GOT3 (cell line): Measurements from ENCODE around the gene KRTAP20-3.

Experiments used
- DNase-seq: peaks from one replicate; lab custom pipeline; 2025; ENCODE audit warnings: mixed read lengths; lab: John Stamatoyannopoulos, UW

KRTAP20-3 gene

DNA sequence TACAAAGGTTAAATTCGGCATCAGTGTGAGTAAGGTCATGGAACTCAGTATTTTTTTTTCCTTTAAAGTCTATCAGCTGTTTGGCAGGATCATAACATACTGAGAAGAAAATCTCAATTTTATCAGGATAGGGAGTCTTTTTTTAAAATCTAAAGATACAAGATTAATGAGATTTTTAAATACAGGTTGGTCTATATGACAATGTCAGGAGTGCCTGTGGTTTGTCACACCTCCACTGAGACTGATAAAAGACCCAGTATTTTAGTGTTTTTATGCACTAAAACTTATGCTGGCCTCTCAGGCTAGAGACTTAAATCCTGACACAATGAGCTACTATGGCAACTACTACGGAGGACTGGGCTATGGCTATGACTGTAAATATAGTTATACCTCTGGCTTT, at the start of gene KRTAP20-3:
Gene KRTAP20-3, plus strand, starts transcription at position 301 of the 400 bp plus-strand sequence.
- DNase-seq = no peak

DNA sequence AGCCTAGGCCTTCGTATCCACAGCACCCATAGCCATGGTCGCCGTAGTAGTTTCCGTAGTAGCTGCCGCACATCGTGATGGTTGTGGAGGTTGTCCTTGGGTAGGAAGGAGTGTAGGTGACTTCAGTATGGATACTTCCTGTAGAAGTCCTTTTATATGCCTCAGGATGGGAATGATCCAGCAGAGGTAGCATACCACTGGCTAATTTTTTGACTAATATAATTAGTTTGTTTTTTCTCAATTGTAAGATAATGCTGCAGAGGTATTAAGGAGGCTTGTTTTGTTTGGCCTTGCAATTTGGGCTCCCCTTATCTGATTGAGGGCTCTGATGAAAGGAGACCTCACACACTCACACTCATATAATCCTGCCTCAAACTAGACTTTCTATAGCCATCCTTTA, 43.9 kb upstream of the KRTAP20-3 start, which contains the start of gene KRTAP6-2:
Gene KRTAP6-2, minus strand, starts transcription at position 101 of the 400 bp plus-strand sequence. Its CDS starts 28 bp downstream, at position 73.
- DNase-seq = no peak

DNA sequence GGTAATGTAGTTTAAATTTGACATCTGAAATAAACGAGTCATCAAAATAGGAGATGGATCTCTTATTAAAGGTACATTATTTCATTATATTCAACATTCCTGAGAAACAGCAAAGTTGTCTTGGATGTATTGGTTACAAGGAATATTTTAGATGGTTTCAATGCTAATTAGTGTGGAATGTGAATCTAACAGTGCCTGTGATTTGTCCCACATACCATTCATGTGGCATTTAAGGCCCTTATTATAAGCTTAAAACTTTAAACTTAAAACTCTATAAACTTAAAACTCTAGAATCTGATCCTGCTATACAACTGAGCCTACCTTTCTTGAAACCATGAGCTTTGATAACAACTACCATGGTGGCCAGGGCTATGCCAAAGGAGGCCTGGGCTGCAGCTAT, 41.9 kb upstream of the KRTAP20-3 start, which contains the start of gene KRTAP22-1:
Gene KRTAP22-1, plus strand, starts transcription at position 301 of the 400 bp plus-strand sequence.
- no peak for DNase-seq

DNA sequence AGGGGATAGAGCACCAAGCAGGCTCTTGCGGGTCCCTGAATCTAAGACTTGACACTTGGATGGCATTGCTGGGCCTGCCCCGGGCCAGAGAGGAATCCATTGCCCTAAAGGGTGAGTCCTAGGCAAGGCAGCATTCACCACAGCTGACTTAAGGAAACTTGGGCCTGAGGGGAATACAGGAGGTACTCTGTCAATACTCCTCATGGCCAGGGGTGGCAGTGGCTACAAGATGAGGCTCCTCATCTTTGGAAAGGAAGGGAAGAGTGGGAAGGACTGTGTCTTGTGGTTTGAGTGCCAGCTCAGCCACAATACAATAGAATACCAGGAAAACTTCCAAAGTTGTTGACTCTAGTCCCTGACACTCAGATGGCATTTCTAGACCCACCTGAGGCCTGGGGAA, 36.7 kb upstream of the KRTAP20-3 start:
- no peak for DNase-seq

DNA sequence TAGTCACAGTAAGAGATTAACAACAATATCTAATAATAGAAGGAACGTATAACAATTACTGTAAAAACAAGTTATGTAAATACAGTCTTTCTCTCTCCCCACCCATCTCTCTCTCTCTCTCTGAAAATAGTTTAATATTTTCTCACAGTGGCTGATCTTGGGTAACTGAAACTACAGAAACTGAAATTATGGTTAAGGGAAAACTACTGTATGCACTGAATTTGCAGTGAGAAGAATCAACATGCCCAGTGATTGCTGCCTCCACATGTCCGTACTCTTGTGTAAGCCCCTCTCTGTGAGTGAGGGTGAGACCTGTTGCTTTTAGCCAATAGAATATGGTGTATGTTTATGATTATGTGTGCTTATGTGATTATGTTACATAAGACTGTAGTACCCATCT, 30.5 kb upstream of the KRTAP20-3 start:
- no peak for DNase-seq

DNA sequence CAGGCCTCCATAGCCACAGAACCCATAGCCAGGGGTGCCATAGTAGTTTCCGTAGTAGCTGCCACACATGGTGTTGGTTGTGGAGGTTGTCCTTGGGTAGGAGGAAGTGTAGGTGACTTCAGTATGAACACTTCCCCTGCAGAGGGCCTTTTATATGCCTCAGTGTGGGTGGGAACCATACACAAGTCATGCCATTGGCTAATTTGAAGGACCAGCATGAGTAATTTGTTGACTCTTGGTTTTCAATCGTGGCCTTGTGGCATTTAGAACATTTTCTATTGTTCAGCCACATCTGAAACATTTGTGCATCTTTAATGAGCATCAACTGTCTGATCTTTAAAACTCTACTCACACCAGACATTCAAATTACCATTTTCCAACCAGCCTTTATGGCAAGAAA, 28.8 kb upstream of the KRTAP20-3 start, which contains the start of gene KRTAP6-1:
Gene KRTAP6-1, minus strand, starts transcription at position 95 of the 400 bp plus-strand sequence. Its CDS starts 26 bp downstream, at position 69.
- DNase-seq = no peak

DNA sequence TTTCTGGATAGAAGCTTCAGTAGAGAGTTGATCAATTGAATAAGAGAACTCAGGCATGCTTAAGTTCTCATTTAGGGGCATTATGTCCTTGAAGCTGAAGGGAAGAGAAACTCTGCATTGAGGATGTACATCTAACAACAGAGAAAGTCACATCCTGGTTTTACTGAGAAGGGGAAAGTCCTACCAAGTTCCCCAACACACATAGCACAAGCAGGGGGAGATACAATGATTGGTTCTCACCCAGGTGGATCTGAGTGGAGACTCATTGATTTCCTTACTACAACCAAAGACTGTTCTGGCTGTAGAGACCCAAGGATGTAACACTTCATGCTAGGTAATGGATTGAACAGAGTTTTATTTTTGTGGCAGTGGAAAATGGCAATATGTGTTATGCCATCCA, 27.5 kb upstream of the KRTAP20-3 start:
- no peak for DNase-seq

DNA sequence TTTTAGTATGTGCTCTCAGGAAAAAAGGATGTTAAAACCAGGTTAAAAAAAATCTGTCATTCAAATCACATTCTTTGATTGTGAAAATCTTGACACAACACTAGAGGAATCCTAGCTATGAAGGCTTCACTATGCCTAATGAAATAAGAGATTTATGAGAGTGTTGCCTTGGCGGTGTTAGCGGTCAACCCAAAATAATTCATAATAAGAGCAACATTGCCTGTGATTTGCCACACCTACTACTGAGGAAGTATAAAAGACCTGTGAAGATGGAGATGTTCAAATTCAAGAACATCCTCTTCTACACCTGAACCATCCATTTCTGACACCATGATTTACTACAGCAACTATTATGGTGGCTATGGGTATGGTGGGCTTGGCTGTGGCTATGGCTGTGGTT, 26.5 kb upstream of the KRTAP20-3 start, which contains the start of gene KRTAP20-1:
Gene KRTAP20-1, plus strand, starts transcription at position 301 of the 400 bp plus-strand sequence. Its CDS starts 30 bp downstream, at position 331.
- no peak for DNase-seq

DNA sequence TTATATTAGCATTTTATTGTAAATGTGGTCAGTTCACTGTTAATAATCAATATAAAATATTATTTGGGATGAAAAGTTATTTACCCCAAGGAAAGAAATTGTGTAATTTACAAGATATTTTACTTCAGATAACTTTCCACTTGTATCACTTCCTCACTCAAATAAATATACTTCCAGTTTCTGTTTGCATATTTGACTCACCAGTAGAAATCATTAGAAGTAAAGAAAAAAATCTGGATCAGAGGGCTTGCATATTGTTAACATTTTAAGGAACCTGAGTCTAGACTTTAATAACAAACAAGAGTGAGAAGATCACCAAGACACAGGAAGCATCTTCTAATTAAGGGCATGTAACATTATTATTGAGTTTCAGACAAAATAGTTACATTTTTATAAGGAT, 22.6 kb upstream of the KRTAP20-3 start:
- DNase-seq = no peak

DNA sequence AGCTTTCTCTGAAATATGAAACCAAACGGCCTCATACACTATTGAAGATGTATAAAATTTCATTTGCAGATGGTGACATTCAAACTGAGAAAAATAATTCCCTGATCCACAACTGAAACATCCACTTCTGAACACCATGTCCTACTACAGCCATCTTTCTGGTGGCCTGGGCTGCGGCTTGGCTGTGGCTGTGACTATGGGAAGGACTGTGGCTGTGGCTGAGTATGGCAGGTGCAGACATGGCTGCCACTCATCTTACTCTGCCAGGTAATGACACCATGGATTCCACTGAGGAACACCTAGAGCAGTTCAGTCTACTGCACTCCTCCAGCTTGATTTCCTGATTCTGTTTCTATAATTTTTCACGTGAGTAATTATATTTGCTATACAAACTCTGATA, 22.1 kb upstream of the KRTAP20-3 start, which contains the start of gene KRTAP20-4:
Gene KRTAP20-4, plus strand, starts transcription at position 106 of the 400 bp plus-strand sequence.
- DNase-seq = no peak

DNA sequence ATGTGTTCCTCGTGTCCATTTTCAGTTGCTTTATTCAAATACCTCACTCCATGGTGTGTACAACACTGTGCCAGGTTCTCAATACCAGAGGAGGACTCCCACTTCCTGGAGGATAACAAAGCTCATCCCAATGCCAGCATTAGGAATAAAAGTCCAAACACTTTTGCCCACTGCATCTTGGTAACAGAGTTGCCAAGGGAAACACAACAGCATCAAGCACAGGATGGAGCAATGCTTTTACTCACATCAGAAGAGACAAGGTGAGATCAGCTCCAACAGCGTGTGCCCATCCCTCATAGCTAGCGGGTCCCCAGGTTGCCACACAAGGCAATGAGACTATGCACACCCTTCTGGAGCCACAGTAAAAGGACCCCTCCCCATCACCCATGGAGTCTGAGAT, 19.3 kb upstream of the KRTAP20-3 start:
- DNase-seq = no peak

DNA sequence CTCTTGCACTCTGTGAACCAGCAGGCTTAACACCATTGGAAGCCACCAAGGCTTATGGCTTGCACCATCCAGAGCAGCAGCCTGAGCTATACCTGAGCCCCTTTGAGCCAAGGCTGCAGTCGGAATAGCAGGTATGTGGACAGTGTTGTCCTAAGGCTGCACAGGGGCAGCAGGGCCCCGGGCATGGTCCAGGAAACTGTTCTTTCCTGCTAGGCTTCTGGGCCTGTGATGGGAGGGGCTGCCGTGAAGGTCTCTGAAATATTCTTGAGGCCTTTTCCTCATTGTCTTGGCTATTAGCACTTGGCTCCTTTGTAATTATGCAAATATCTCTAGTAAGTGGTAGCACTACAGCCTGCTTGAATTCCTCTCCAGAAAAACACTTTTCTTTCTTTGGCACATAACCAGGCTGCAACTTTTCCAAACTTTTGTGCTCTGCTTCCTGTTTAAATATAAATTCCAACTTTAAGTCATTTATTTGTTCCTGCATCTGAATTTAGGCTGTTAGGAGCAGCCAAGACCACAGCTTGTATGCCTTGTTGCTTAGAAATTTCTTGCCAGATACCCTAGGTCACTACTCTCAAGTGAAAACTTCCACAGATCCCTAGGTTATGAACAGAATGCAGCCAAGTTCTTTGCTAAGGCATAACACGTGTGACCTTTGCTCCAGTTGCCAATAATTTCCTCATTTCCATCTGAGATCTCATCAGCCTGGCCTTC, 17.1 kb upstream of the KRTAP20-3 start:
- no peak for DNase-seq

DNA sequence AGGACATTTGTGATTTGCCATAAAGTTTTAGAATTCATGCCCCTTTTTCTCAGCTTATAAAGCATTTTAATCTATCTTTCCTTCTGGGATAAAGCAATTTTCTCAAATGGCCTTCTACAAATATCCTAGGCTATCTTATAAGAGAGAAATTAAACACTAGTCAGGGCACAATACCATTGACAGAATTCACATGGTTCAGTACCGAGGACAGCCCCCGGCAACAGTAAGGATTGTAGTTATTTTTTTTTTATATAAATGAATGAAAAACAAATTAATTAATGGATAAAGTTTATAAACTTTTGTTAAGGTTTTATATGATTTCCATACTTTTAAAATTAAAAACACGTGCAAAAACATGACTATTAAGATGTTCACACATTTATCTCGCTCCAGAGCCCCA, 14.6 kb upstream of the KRTAP20-3 start:
- no peak for DNase-seq

DNA sequence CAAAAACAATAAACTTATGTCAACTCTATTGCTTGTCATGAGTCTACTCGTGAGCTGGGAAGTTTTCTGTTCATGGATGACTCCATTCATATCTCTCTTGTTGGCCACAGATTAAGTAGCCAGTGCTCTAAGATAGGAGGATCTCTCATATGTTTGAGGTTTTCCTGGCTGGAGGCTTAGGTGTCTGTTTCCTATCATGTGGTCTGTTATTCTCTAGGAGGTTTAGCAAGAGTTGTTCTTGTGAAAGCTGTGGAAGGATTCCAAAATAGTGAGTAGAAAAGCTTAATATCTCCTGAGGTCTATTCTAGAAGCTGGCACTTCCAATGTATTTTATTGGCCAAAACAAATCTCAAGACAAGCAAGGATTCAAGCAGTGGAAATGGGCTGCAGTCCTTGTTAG, 13.5 kb upstream of the KRTAP20-3 start:
- no peak for DNase-seq

DNA sequence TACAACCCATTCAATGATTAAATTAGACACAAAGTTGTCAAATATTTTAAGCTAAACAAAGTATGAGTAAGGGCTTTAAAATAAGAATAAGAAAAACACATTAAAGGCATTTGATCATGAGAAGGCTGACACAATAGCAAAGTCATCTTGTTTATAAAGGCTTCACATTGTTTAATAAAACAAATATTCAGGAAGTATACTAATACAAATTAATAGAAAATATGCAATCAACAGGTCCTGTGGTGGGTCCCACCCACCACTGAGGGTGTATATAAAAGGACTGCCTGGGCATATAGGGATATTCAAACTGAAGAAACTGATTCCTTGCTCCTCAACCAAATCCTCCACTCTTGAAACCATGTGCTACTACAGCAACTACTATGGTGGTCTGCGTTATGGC, 7.8 kb upstream of the KRTAP20-3 start, which contains the start of gene KRTAP20-2:
Gene KRTAP20-2, plus strand, starts transcription at position 301 of the 400 bp plus-strand sequence. Its CDS starts 58 bp downstream, at position 359.
- DNase-seq = no peak

DNA sequence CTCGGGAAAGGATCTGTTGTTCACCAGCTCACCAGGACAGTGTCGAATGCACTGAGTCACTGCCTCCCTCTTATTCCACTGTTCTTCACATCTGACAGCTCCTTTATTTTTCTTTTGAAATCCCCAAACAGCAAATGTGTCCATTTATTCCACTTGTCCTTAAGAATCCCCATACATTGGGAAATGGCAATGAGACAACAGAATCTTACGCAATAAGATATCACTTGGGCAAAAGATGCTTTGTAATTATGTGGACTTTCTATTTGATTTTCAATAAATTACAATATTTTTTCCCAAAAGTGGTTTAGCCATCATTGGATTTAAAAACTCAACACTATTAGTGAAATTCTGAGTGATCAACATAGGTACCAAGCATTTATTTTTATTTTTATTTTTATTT, 4.0 kb upstream of the KRTAP20-3 start:
- DNase-seq = no peak

DNA sequence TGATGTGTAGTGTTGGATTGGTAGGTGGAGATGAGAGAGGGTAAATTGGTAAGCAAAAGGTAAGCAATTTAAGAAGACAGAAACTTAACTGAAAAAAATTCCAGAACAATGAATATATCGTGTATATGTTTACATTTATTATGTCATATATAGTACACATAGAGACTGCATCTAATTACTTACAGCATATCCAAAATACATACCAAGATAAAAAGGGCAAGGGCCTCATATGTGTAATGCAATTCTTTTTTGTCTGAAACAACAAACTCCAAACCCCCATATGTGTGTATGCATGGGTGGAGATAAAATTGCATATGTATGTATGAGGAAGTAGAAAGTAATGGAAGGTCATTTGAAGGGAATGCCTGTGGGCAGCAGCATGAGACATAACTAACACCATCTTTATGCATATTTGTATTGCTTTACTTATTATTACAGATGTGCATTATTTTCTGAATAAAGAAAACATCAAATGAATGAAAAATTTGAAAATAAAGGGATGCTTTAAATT, 4.3 kb downstream of the KRTAP20-3 start:
- DNase-seq = no peak

DNA sequence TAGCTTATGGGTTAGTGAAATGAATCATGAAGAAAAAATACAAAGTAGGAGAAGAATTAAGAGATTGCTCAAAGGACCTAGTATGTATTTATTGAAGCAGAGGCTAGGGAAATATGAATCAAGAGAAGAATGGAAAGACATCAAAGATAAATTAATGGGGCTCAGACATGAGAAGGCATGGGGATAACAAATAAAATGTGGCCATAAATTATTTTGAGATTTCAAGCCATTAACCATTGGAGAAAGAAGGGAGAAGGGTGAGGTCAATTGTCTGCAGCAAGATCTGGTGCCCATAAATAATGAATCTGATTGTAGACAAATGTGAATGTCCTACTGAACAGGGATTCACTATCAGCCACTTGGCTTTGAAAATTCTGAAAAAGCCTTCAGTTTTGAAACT, 10.2 kb downstream of the KRTAP20-3 start:
- no peak for DNase-seq

DNA sequence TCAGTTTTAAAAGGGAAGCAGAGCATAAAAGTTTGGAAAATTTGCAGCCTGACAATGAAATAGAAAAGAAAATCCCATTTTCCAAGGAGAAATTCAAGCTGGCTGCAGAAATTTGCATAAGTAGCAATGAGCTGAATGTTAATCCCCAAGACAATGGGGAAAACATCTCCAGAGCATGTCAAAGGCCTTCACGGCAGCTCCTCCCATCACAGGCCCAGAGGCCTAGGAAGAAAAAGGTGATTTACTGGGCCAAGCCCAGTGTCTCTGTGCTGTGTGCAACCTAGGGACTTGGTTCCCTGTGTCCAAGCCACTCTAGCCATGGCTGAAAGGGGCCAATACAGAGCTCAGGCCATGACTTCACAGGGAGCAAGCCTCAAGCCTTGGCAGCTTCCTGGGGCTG, 26.1 kb downstream of the KRTAP20-3 start:
- no peak for DNase-seq

DNA sequence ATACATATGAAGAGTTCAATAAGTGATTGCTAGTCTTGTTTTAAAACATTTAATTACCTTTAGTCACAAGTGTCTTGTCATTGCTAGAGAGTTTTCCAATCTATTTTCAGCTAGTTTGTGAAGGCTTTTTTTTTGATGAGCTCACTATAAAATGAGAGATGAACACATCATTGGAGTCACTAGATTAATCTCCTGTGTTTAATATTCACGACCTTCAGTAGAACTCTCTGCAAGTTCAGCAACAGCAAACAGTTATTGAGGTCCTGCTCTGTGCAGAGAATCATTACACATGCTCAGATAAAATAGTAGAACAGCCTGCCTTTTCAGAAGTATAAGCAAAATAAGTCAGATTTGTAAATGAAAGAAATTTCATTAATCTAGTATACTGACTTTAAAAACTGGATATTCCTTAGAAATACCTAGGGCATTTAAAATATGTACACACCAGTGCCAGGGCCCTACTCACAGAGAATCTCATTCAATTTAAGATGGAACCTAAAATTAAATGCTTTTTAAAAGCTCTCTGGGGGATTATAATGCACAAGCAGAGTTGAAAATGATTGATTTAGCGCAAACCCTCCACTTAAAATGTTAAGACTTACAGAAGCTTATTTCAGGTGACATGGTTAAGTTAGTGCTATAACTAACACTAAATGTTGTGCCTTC, 30.5 kb downstream of the KRTAP20-3 start:
- no peak for DNase-seq

DNA sequence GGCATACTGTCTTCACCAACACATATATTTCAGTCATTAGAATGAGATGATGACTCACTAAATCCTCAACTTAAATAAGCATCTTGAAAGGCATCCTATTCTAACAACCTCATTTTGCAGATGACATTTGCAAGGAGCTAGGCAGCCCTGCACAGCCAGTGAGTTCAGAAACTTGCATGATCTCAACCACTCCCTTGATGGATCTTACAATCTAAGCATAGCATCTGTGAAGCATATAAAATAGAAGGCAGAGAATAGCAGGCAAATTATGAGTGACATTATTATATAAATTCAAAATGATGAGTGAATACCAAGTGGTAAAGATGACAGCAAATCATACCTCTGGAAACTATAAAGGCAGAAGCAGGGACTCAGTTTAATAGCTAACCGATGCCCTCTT, 31.6 kb downstream of the KRTAP20-3 start:
- DNase-seq = no peak

DNA sequence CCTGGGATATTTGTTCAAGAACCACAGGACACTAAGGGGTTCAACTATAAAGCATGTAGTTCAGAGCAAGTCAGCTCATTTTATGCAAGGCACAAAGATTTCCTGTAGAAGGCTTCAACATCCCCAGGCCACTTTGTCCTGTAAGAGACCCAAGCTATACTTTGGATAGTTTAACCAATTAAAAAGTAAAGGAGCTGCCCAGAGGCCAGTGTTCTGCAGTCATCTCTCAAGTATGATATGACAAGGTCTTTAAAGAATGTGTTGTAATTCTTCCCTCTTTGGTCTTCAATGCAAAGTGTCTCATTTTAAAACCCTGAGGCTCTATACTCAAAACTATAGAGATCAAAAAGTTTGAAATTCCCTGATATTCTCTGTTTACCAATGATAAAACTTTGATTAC, 34.1 kb downstream of the KRTAP20-3 start:
- no peak for DNase-seq

DNA sequence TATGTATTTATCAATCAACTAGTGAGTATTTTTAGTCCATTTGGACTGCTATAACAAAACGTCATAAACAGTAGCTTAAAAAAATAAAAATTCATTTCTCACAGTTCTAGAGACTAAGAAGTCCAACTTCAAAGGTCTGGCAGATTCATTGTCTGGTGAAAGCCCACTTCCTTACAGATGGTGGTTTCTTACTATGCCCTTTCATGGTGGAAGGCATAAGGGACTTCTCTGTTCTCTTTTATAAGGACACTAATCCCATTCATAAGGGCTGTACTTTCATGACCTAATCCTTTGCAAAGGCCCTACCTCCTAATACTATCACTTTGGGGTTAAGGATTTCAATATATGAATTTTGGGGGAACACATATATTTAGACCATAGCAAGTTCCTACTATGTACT, 37.9 kb downstream of the KRTAP20-3 start:
- no peak for DNase-seq
